Calu3 (cell line): ENCODE data around the gene KRT86. TPM values are rescaled to one million over a fixed set of nuclear protein-coding genes. Genes with fewer than 3 reads are reported as not detected.

ENCODE experiments used
- BruUV-seq: library from RNA; stranded (reverse); fragments of 400-500 nt; replicated peaks from 2 replicates; lab custom pipeline; 2021; lab: Mats Ljungman, UMichigan
- CTCF ChIA-PET: fragments of 300-600 bp; sonication (Branson Sonifier 250); formaldehyde crosslinking; loops from one replicate; lab custom pipeline; 2022; ENCODE audit warnings: antibody characterized with exemption; lab: Charles Lee
- DNase-seq: peaks from one replicate; pipeline ENCODE4 v3.0.0; 2022
- H3K27ac Mint-ChIP-seq: one replicate; pipeline ENCODE4 v1.8.0; 2022; ENCODE audit warnings: mixed read lengths; ENCODE audit not compliant: unreplicated experiment
- H3K27me3 Mint-ChIP-seq: one replicate; pipeline ENCODE4 v1.8.0; 2022; ENCODE audit warnings: mixed read lengths; ENCODE audit not compliant: unreplicated experiment
- H3K36me3 Mint-ChIP-seq: one replicate; pipeline ENCODE4 v1.8.0; 2022; ENCODE audit warnings: mild to moderate bottlenecking, moderate library complexity, mixed read lengths; ENCODE audit not compliant: insufficient read depth, unreplicated experiment
- H3K4me1 Mint-ChIP-seq: one replicate; pipeline ENCODE4 v1.8.0; 2022; ENCODE audit warnings: mild to moderate bottlenecking, low read depth, mixed read lengths; ENCODE audit not compliant: unreplicated experiment
- H3K4me3 Mint-ChIP-seq: one replicate; pipeline ENCODE4 v1.8.0; 2022; ENCODE audit warnings: mild to moderate bottlenecking, low read depth, moderate library complexity, mixed read lengths; ENCODE audit not compliant: unreplicated experiment
- H3K9me3 Mint-ChIP-seq: one replicate; pipeline ENCODE4 v1.8.0; 2022; ENCODE audit warnings: low read depth, mixed read lengths; ENCODE audit not compliant: unreplicated experiment
- intact Hi-C: fragments of 100-400 bp; cut with micrococcal nuclease; formaldehyde crosslinking; loops from one replicate; pipeline ENCODE4 v1.10.0; 2022; ENCODE audit not compliant: unreplicated experiment
- total RNA-seq: library from RNA; stranded (reverse); gene quantifications from 2 replicates; pipeline ENCODE4 v1.2.3, GENCODE V29; 2022
- TF ChIP-seq, protein P1 (sequence below): fragments of 200-600 bp; IDR thresholded peaks from one replicate; pipeline ENCODE4 v1.8.0; 2022; ENCODE audit warnings: antibody characterized with exemption; ENCODE audit not compliant: unreplicated experiment

KRT86 gene
- total RNA-seq, 1 experiment from 2014 or later, result 3.6 TPM

DNA sequence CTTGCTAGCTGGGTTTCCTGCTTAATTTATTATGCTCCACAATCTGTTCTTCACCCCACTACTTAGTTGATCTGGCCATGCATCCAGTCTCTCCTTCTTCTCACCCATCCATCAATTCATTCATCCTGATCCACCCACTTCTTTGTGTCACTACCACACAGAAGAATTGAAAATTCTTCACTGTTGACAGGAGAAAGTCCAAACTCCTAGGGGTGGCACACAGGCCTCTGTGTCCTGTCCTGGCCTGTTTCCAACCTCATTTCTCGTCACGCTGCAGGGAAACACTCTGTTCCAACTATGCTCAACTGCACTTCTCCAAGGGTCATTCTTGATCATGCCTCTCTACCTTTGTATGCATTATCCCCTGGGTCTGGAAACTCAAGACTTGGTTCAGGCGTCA lies 57.4 kb downstream of the KRT86 start:
- peaks cover 13% of the 10 kb centered on the region for H3K27me3 Mint-ChIP-seq
- H3K4me1 Mint-ChIP-seq, result peaks cover 37% of the 10 kb centered on the region
- intact Hi-C loops, result no loop called here
- no peak overlapping the region for H3K4me3 Mint-ChIP-seq
- BruUV-seq, result no TSS peak
- no peak for DNase-seq
- peaks cover 3% of the 10 kb centered on the region for H3K9me3 Mint-ChIP-seq
- TF ChIP-seq, protein P1, sequence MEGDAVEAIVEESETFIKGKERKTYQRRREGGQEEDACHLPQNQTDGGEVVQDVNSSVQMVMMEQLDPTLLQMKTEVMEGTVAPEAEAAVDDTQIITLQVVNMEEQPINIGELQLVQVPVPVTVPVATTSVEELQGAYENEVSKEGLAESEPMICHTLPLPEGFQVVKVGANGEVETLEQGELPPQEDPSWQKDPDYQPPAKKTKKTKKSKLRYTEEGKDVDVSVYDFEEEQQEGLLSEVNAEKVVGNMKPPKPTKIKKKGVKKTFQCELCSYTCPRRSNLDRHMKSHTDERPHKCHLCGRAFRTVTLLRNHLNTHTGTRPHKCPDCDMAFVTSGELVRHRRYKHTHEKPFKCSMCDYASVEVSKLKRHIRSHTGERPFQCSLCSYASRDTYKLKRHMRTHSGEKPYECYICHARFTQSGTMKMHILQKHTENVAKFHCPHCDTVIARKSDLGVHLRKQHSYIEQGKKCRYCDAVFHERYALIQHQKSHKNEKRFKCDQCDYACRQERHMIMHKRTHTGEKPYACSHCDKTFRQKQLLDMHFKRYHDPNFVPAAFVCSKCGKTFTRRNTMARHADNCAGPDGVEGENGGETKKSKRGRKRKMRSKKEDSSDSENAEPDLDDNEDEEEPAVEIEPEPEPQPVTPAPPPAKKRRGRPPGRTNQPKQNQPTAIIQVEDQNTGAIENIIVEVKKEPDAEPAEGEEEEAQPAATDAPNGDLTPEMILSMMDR, result no peak
- H3K27ac Mint-ChIP-seq, result no peak overlapping the region
- no peaks in the 10 kb centered on the region for H3K36me3 Mint-ChIP-seq
- CTCF ChIA-PET, result no interaction called here

DNA sequence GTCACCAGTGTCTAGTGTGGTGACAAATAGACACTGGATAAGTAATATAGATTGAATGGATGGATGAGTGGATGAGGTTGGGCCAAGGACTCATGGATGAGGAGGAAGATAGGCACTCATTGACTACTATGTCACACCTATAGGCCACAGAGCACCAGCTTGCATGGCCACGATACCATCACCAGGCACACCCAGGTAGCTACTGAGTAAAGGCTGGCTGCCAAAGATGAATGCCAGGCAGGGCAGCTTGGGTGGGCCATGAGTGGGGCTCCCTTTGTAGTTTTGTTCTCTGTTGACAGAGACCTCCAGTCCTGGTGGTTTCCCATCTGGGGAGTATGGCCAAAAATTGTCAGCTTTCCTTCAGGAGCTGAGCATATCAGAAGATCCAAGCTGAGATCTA lies 57.9 kb downstream of the KRT86 start:
- Mint-ChIP-seq H3K9me3 (peaks cover 3% of the 10 kb centered on the region), H3K36me3 (no peaks in the 10 kb centered on the region), H3K27me3 (peaks cover 13% of the 10 kb centered on the region), H3K4me1 (peaks cover 35% of the 10 kb centered on the region), H3K4me3 (no peak overlapping the region), H3K27ac (no peak overlapping the region)
- no TSS peak for BruUV-seq
- intact Hi-C loops, result no loop called here
- DNase-seq, result no peak
- CTCF ChIA-PET, result no interaction called here
- TF ChIP-seq, protein P1, result no peak

DNA sequence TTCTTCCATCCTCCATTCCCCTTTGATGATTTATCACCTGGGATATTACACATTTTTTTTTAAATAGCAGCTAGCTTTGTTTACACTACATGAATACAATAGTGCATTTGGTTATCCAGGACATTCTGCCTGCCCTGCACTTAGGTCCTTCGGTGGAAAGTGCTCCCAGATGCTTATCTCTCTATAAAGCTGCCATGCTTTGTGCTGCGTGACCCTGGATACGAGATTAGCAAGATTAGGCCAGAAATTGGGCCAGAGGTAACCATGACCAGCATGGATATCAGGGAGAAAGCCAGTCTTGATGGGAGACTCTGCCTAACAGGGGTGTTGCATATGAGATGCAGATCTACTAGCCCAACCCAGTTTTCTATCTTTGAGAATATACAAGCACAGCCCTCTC lies 58.9 kb downstream of the KRT86 start:
- no peak overlapping the region for H3K27ac Mint-ChIP-seq
- CTCF ChIA-PET, result no interaction called here
- H3K27me3 Mint-ChIP-seq, result peaks cover 15% of the 10 kb centered on the region

DNA sequence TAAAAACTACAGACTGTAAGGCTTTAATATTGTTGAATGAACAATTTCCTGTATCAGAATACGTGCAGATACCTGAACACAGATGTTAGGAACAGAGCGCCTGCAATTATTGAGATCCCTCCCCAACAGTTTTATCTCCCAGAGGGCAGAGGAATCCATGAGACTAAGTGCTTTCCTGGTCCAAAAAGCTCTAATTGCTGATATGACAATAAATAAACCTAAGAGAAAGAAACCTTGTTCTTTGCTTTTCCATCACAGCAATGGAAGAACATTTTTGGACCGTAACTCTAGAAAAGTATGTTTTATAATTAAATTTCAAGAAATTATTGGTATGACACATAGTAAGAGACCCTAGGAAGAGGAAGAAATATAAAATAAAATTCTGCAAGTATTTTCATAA lies 59.7 kb downstream of the KRT86 start:
- Mint-ChIP-seq H3K9me3 (peaks cover 3% of the 10 kb centered on the region), H3K4me1 (peaks cover 28% of the 10 kb centered on the region), H3K36me3 (no peaks in the 10 kb centered on the region), H3K27ac (no peak overlapping the region), H3K4me3 (no peak overlapping the region), H3K27me3 (peaks cover 24% of the 10 kb centered on the region)
- intact Hi-C loops, result no loop called here
- no peak for DNase-seq
- CTCF ChIA-PET, result no interaction called here
- no TSS peak for BruUV-seq
- TF ChIP-seq, protein P1, result no peak

More for the DNA sequence above, 58.9 kb downstream of the KRT86 start:
- intact Hi-C loops, result no loop called here
- peaks cover 28% of the 10 kb centered on the region for H3K4me1 Mint-ChIP-seq
- peaks cover 3% of the 10 kb centered on the region for H3K9me3 Mint-ChIP-seq
- no peak for DNase-seq
- BruUV-seq, result no TSS peak
- no peaks in the 10 kb centered on the region for H3K36me3 Mint-ChIP-seq
- TF ChIP-seq, protein P1, result no peak
- H3K4me3 Mint-ChIP-seq, result no peak overlapping the region
